Keratinocyte (primary cell): Measurements from ENCODE around the gene RNF17. TPM values are rescaled to one million over a fixed set of nuclear protein-coding genes. Genes with fewer than 3 reads are reported as not detected.

Experiments
- DNase-seq: peaks from one replicate; pipeline ENCODE4 v3.0.0-alpha.2; 2011; ENCODE audit warnings: low read depth, missing footprints, low spot score
- FAIRE-seq: peaks from 2 replicates; lab custom pipeline; 2011; peaks lifted over from hg19 to GRCh38; lab: Jason Lieb, UNC
- H2AFZ ChIP-seq: 2 replicates; pipeline ENCODE4 v1.6.0; 2012; ENCODE audit warnings: low read length, control low read depth, inconsistent platforms; ENCODE audit not compliant: control insufficient read depth
- H3K27ac ChIP-seq: 2 replicates; pipeline ENCODE4 v1.5.1; 2011; ENCODE audit warnings: low read length; ENCODE audit not compliant: control insufficient read depth, insufficient read depth
- H3K27me3 ChIP-seq: 3 replicates; pipeline ENCODE4 v1.6.0; 2011; ENCODE audit warnings: low read length; ENCODE audit not compliant: control insufficient read depth, insufficient read depth; ENCODE audit errors: extremely low read depth
- H3K36me3 ChIP-seq, 2 experiments: 2 replicates in 1 of 2; 3 replicates in 1 of 2; pipeline ENCODE4 v1.5.1; 2011; ENCODE audit warnings: low read length in 2 of 2, mild to moderate bottlenecking in 1 of 2; ENCODE audit not compliant: control insufficient read depth in 2 of 2, insufficient read depth in 2 of 2; ENCODE audit errors: extremely low read depth in 1 of 2
- H3K4me1 ChIP-seq: 3 replicates; pipeline ENCODE4 v1.5.1; 2011; ENCODE audit warnings: low read length; ENCODE audit not compliant: control insufficient read depth, insufficient read depth; ENCODE audit errors: extremely low read depth
- H3K4me2 ChIP-seq: 3 replicates; pipeline ENCODE4 v1.6.0; 2011; ENCODE audit warnings: low read depth, low read length; ENCODE audit not compliant: control insufficient read depth, insufficient read depth; ENCODE audit errors: extremely low read depth
- H3K4me3 ChIP-seq, 3 experiments: fragments of 200-600 bp in 1 of 3; sonication (generic) in 1 of 3; 2 replicates in 2 of 3; 3 replicates in 1 of 3; pipeline ENCODE4 v1.5.1; 2011 to 2016; ENCODE audit warnings: low read length in 3 of 3, mild to moderate bottlenecking in 3 of 3, control low read depth in 2 of 3, inconsistent platforms in 1 of 3, low read depth in 1 of 3, mixed read lengths in 1 of 3, mixed run types in 1 of 3, moderate library complexity in 1 of 3; ENCODE audit not compliant: control insufficient read depth in 2 of 3, insufficient read depth in 2 of 3; ENCODE audit errors: extremely low read depth in 1 of 3
- H3K79me2 ChIP-seq: 2 replicates; pipeline ENCODE4 v1.6.0; 2012; ENCODE audit warnings: low read length; ENCODE audit not compliant: control insufficient read depth, insufficient read depth
- H3K9ac ChIP-seq: 3 replicates; pipeline ENCODE4 v1.6.0; 2011; ENCODE audit warnings: low read length; ENCODE audit not compliant: control insufficient read depth, insufficient read depth; ENCODE audit errors: extremely low read depth
- H3K9me1 ChIP-seq: 3 replicates; pipeline ENCODE4 v1.6.0; 2011; ENCODE audit warnings: low read length; ENCODE audit not compliant: control insufficient read depth, insufficient read depth; ENCODE audit errors: extremely low read depth
- H3K9me3 ChIP-seq: 2 replicates; pipeline ENCODE4 v1.5.1; 2012; ENCODE audit warnings: low read depth, low read length; ENCODE audit not compliant: control insufficient read depth
- H4K20me1 ChIP-seq: 3 replicates; pipeline ENCODE4 v1.6.0; 2011; ENCODE audit warnings: low read length; ENCODE audit not compliant: control insufficient read depth, insufficient read depth; ENCODE audit errors: extremely low read depth
- CTCF ChIP-seq, 3 experiments: IDR thresholded peaks in 1 of 3; conservative IDR thresholded peaks in 1 of 3; optimal IDR thresholded peaks in 1 of 3; 2 replicates in 2 of 3; 3 replicates in 1 of 3; pipeline versions ENCODE3 to v1.5.1; 2011; ENCODE audit warnings: low read length in 3 of 3, mild to moderate bottlenecking in 3 of 3, moderate library complexity in 2 of 3, control low read depth in 1 of 3, inconsistent platforms in 1 of 3; ENCODE audit not compliant: insufficient read depth in 2 of 3; ENCODE audit errors: extremely low read depth in 1 of 3
- EZH2 ChIP-seq: IDR thresholded peaks from one replicate; pipeline ENCODE4 v1.6.1; 2012; ENCODE audit warnings: inconsistent platforms, mild to moderate bottlenecking, low read length, moderate library complexity
- dilution Hi-C: fragments of 300-500 bp; cut with MboI; formaldehyde crosslinking; loops from one replicate; pipeline ENCODE4 v1.7.0; 2020; ENCODE audit warnings: low sequenced_read_pairs; ENCODE audit not compliant: extremely low pct_ligation_motif_present
- polyA plus RNA-seq, 5 experiments: library from polyadenylated mRNA; depleted of rRNA in 3 of 5; stranded (reverse) in 3 of 5; stranded (forward) in 1 of 5; unstranded in 1 of 5; fragments of >200 nt; gene quantifications; 1 replicate in 1 of 5; 2 replicates in 3 of 5; 3 replicates in 1 of 5; pipeline versions ENCODE4 v1.2.1 to v1.2.3, GENCODE V29; 2011 to 2012; ENCODE audit warnings: missing spikeins in 2 of 5, low read depth in 1 of 5, low replicate concordance in 1 of 5

The RNF17 gene
- polyA plus RNA-seq, 1 donor (not counting 4 experiments of a cell fraction or from before 2014, with no cell fraction given), result not detected

DNA sequence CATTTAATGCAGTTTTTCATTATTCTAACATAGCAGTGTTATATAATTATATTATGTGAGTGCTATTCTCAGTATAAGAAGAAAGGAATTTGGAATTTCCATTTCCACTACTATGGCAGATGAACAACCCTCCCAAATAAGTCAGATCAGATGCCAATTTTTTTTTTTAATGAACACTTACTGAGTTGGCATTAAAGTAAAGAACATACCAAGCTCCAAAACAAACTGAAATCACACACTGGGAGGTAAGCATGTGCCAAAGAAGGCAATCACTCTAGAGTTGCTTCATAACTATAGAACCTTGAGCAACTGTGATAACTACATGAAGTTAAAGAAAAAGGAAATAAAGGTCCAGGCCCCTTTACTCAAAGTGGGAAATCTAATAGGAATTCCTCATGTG, 90.3 kb downstream of the RNF17 start:
- DNase-seq, result no peak
- no peaks in the 10 kb centered on the region for H3K9me3 ChIP-seq
- no peak overlapping the region for H3K27ac ChIP-seq
- no peaks in the 10 kb centered on the region for H3K36me3 ChIP-seq
- peaks cover 8% of the 10 kb centered on the region for H3K4me1 ChIP-seq
- no peak overlapping the region for H3K4me2 ChIP-seq
- no peak overlapping the region for H3K9ac ChIP-seq
- H3K4me3 ChIP-seq, result no peak overlapping the region
- no peak for FAIRE-seq
- H2AFZ ChIP-seq, result no peak overlapping the region
- dilution Hi-C loops, result no loop called here
- no peaks in the 10 kb centered on the region for H3K79me2 ChIP-seq
- no peaks in the 10 kb centered on the region for H3K9me1 ChIP-seq
- H4K20me1 ChIP-seq, result no peaks in the 10 kb centered on the region
- H3K27me3 ChIP-seq, result no peaks in the 10 kb centered on the region
- TF ChIP-seq EZH2, result no peak
- no peak for TF ChIP-seq CTCF (optimal IDR thresholded peaks at IDR 0.05 in 1 of 3, IDR thresholded peaks at IDR 0.05 in 1 of 3, conservative IDR thresholded peaks at IDR 0.05 in 1 of 3; ENCODE audit: extremely low read depth in 1 of 3, insufficient read depth in 2 of 3, low read length in 3 of 3)

- H3K27me3 ChIP-seq, result no peaks in the 10 kb centered on the region
- H3K9me3 ChIP-seq, result no peaks in the 10 kb centered on the region
- FAIRE-seq (no peak), DNase-seq (no peak)
- H2AFZ ChIP-seq, result no peak overlapping the region
- no peaks in the 10 kb centered on the region for H4K20me1 ChIP-seq
- no peaks in the 10 kb centered on the region for H3K4me1 ChIP-seq
- dilution Hi-C loops, result no loop called here
- no peaks in the 10 kb centered on the region for H3K79me2 ChIP-seq
- H3K4me2 ChIP-seq, result no peak overlapping the region
- H3K36me3 ChIP-seq, result no peaks in the 10 kb centered on the region
- no peak overlapping the region for H3K9ac ChIP-seq
- H3K4me3 ChIP-seq, result no peak overlapping the region
- H3K27ac ChIP-seq, result no peak overlapping the region
- H3K9me1 ChIP-seq, result no peaks in the 10 kb centered on the region
- no peak for TF ChIP-seq EZH2
- TF ChIP-seq CTCF (optimal IDR thresholded peaks at IDR 0.05 in 1 of 3, IDR thresholded peaks at IDR 0.05 in 1 of 3, conservative IDR thresholded peaks at IDR 0.05 in 1 of 3; ENCODE audit: extremely low read depth in 1 of 3, insufficient read depth in 2 of 3, low read length in 3 of 3), result no peak
Observed at GRCh38 chr13:24858953-24859352, 95.0 kb downstream of the RNF17 start.
